Measurements from ENCODE around the gene MOB2. TPM values are rescaled to one million over a fixed set of nuclear protein-coding genes. Genes with fewer than 3 reads are reported as not detected.

The MOB2 gene
- total RNA-seq, 1 experiment from 2014 or later = 18.0 TPM

DNA sequence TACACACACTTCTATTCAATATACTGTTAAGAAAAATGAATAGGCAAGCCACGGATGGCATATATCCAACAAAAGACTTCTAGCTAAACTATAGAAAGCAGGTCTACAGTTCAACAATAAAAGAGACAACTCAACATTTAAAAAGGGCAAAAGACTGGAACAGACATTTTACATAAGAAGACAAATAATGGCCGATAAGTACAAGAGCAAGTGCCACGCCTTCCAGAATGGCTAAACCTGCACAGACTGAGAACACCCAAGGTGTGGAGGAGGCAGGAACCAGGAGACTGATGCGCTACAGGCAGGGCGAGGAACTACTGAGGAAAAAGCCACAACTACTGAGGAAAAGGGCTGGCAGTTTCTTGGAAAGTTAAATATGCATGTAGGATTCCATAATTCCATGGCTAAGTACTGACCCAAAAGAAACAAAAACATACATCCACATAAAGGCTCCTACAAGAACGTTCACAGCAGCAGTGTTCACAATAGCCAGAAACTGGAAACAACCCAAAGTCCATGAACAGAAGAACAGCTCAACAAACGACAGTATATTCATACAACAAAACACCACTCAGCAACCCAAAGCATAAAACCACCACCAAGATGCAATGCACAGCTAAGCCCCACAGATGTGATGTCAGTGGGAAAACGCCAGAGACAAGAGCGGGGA lies 9.6 kb upstream of the MOB2 start:
- DNase-seq (ENCODE audit: low read depth) = no peak
- in situ Hi-C loops (cut with HindIII; ENCODE audit: low pct_unique_long_range_greater_than_20kb, low sequenced_read_pairs) = no loop called here

DNA sequence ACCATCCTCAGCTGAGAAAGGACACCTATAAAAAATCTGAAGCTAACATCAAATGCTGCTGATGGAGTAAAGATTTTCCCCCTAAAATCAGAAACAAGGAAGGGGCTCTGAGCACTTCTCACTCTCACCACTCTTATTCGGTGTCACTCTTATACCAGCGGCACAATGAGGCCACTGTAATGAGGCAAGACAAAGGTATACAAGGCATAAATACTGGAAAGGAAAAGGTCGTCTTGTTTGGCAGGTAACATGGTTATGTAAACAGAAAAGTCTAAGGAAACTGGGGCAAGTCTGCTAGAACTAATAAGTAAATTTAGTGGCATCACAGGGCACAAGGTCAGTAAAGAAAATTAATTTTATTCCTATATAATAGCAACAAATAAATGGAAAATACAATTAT lies 8.1 kb upstream of the MOB2 start:
- in situ Hi-C loops (cut with HindIII; ENCODE audit: low pct_unique_long_range_greater_than_20kb, low sequenced_read_pairs) = no loop called here
- no peak for DNase-seq (ENCODE audit: low read depth)

DNA sequence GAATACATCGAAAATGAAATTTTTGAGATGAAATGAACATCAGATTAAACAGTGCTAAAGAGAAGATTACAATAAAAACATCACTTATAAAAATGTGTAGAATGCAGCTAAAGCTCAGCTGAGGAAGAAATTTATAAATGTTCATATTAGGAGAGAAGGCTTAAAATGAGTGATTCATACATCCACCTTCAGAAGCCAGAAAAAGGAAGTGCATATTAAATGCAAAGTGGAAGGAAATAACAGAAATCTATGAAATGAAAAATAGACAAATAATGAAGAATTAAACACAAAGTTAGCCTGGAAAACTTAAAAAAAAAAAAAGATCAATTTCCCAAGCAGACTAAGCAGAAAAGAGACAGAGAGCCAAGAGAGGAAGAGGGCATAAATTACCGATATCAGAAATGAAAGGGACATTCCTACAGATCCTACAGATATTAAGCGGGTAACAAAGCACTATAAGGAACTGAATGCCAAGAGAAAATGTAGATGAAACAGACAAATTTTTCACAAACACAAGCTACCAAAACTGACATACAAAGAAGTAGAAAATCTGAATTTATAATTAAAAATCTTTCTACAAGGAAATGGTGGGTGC lies 7.2 kb upstream of the MOB2 start:
- in situ Hi-C loops (cut with HindIII; ENCODE audit: low pct_unique_long_range_greater_than_20kb, low sequenced_read_pairs) = no loop called here
- DNase-seq (ENCODE audit: low read depth) = no peak

DNA sequence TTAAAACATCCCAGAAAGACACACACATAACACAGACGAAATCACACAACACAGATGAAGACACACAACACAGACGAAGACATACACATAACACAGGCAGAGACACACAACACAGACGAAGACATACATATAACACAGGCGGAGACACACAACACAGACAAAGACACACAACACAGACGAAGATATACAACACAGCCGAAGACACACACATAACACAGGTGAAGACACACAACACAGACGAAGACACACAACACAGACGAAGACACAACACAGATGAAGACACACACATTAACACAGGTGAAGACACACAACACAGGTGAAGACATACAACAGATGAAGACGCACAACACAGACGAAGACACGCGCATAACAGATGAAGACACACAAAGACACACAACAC lies 4.8 kb upstream of the MOB2 start:
- in situ Hi-C loops (cut with HindIII; ENCODE audit: low pct_unique_long_range_greater_than_20kb, low sequenced_read_pairs) = no loop called here
- DNase-seq (ENCODE audit: low read depth) = no peak

DNA sequence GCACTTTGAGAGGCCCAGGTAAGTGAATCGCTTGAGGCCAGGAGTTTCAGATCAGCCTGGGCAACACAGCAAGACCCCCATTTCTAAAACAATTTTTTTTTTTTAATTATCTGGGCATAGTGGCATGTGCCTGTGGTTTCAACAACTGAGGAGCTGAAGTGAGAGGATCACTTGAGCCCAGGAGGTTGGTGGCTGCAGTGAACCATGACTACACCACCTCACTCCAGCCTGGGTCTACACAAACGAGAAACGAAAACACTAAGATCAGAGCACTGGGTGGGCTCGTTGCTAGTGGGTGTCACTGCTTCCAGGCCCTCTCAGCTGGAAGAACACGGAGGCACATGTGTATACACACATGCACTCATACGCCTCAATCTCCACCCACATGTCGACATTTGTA lies 4.1 kb upstream of the MOB2 start:
- in situ Hi-C loops (cut with HindIII; ENCODE audit: low pct_unique_long_range_greater_than_20kb, low sequenced_read_pairs) = no loop called here
- DNase-seq (ENCODE audit: low read depth) = no peak

DNA sequence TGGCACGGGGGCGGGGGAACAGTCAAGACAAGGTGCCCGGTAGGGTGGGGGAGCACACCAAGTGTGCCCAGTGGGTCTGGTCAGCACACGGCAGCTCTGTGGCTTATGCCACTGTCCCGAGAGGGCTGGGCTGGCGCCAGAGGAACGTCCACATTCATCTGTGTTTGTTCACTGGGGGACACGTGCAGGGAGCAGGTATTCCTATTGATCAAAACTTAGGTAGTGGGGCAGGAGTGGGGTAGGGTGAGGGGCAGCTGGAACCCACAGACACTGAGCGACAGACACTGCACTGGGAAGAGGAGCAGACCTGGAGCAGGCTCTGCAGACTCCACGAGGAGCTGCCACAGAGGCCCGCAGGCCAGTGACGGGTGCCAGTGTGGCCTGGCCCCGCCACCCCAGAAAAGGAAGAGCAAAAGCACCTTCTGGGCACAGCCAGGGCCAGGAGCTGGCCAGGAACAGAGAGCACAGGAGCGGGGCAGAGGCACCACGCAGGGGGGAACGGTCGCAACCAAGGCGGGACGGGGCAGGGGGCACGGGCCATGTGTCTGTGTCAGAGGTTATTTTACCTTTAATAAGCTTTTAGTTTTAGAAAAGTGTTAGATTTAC lies 2.1 kb upstream of the MOB2 start:
- no peak for DNase-seq (ENCODE audit: low read depth)
- in situ Hi-C loops (cut with HindIII; ENCODE audit: low pct_unique_long_range_greater_than_20kb, low sequenced_read_pairs) = no loop called here

DNA sequence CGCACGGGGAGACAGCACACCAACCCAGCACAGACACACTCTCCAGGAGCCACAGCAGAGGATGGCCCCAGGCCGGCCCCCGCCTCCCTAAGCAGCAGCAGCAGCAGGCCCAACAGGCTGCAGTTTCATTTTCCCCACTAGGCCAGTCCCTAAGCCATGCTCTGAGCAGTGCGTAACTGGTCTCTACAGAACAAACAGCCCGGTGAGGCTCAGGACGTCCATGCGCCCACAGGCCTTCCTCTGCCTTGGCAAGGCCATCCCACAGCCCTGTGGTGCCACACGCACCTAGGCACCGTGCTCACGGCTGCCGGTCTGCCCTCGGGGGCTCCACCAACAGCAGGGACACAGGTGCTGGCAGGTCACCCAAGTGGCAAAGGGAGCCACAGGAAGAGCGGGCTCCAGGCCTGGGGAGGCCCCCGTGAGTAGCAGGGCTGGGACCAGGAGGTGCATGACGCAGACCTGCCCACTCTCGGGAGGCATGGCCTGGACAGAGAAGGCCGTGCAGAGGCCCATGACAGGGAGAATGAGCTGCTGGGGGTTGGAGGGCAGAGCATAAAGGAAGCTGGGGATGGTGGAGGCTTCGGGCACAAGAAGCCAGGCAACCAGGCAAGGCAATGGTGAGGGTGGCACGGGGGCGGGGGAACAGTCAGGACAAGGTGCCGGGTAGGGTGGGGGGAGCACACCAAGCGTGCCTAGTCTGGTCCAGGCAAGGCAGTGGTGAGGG lies 1.4 kb upstream of the MOB2 start:
- DNase-seq (ENCODE audit: low read depth) = no peak
- in situ Hi-C loops (cut with HindIII; ENCODE audit: low pct_unique_long_range_greater_than_20kb, low sequenced_read_pairs) = no loop called here

DNA sequence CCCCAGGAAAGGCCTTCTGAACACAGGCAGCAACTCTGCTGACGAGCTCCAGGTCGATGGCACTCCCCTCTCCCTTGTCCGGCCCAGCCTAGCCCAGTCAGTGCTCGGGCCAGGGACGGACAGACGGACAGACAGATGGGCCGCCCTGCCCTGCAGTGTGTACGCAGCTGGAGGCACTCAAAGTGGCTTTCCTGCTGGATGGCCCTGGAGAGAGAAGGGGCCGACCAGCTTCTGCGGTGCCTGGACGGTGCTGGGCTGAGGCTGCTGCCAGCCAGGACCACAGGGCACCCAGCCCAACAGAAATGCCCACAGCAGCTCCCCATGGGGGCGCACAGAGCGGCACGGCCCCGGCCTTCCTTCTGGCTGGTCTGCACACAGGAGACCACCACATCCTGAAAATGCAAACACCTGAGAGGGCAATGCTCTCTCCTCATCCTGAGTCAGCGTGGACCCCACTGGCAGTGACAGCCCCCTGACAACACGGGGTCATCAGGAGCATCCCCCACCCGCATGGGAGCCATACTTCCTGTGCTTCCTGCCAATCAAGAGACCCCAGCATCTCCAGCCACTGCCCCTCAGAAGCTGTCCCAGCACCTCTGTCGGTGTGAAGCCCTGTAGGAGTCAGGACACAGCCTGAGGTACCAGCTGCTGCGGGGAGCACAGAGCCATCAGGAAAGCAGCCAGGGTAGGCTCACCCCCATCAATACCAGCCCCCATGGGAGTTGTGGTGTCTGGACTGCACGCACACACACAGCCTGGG lies 692 bp upstream of the MOB2 start:
- no peak for DNase-seq (ENCODE audit: low read depth)
- in situ Hi-C loops (cut with HindIII; ENCODE audit: low pct_unique_long_range_greater_than_20kb, low sequenced_read_pairs) = no loop called here

DNA sequence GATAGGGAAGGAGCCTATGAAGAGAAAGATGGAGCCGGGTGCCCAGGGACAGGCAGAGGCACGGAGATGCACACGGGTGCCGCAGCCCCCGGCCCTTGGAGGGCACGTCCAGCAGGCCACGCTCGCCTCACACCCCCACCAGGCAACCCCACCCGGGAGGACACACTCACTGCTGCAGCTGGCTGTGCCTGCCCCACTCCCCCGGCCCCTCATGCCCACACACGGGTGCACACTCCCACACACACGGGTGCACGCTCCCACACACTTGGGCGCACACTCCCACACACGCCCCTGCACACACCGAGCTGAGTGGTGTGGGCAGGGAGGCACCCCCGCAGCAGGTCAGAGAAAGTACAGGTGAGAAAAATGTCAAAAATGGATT lies 1.1 kb downstream of the MOB2 start:
- no peak for DNase-seq (ENCODE audit: low read depth)
- in situ Hi-C loops (cut with HindIII; ENCODE audit: low pct_unique_long_range_greater_than_20kb, low sequenced_read_pairs) = no loop called here

DNA sequence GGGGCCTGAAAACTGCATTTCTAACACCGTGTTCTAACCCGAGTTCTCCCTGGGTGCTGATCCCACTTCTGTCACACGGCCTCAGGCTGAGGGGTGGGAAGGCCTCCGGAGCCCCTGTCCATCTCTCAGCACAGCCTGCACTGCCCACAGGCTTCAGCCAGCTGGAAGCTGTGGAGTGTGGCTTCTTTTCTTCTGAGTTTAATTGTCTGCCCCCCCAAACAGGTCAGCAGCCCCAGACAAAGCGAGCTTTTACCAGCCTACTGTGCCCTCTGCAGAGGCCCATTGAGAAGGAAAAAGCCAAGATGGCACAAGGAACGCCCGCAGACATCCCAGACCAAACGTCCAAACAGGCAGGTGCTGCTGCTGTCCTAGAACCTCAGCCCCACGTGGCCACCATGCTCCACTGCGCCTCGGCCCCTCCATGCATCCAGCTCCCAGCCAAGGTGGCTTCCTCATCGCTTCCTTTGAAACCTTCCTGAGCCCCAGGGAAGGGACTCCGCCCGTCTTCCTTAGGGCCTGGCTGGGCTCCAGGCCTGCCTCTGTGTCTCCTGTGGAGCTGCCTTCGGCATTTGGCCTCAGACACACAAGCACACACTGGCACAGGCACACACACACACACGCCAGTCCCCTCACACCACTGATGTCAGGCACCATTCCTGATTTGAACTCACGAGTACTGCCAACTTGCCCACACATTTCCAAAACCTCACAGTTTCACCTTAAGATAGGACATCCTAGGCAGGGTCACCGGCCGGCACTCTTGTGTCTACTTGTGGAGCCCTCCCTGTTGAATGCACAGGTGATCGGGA lies 1.7 kb downstream of the MOB2 start:
- in situ Hi-C loops (cut with HindIII; ENCODE audit: low pct_unique_long_range_greater_than_20kb, low sequenced_read_pairs) = no loop called here
- DNase-seq (ENCODE audit: low read depth) = no peak

DNA sequence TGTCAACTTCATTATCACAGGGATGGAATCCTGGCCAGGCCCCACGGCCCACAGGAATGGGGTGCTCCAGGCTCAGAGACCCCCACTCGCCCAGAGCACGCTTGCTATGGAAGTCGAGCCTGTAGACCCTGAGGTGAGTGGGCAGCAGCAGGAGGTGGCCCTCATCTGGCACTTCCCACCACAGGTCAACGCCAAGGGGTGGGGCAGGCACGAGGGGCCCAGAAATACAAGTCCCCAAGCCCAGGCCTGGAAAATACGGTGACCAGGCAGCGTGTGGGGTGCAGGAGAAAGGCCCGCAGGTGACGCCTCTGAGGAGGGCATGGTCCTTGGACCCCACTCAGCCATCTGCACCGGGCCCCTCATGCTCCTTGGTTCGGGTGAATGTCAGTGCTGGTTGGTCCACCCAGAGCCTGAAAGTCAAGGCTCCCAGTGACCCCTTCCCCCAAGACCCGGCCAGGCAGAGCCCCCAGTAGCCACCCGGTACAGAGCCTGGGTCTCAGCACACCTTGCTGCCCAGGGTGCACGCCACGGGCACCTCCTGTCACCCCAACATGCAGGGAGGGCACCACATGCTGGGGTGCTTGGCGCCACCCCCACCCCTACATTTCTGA lies 2.4 kb downstream of the MOB2 start:
- in situ Hi-C loops (cut with HindIII; ENCODE audit: low pct_unique_long_range_greater_than_20kb, low sequenced_read_pairs) = no loop called here
- no peak for DNase-seq (ENCODE audit: low read depth)

DNA sequence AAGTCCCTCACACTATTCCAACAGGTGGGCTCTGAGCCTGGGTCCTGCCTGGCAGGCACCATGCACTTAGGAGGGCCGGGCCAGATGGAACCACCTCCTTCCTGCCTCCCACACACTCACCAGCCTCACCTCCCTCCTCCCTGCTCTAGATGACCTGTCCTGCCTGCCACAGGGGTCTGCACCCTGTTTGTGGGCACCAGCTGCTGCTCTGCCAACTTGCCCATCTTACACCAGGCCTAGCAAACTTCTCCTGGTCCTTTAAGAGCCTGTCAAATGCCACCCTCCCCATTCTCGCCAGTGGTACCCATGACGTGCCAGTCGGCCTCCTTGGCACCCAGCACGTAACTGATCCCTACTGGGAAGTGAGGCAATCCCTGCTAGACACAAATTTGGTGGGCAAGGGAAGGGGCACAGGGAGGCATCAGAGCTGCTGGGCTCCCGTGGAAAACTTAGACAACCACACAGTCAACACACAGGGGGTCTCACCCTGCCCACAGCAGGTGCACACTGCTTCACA lies 3.1 kb downstream of the MOB2 start:
- in situ Hi-C loops (cut with HindIII; ENCODE audit: low pct_unique_long_range_greater_than_20kb, low sequenced_read_pairs) = no loop called here
- DNase-seq (ENCODE audit: low read depth) = no peak

DNA sequence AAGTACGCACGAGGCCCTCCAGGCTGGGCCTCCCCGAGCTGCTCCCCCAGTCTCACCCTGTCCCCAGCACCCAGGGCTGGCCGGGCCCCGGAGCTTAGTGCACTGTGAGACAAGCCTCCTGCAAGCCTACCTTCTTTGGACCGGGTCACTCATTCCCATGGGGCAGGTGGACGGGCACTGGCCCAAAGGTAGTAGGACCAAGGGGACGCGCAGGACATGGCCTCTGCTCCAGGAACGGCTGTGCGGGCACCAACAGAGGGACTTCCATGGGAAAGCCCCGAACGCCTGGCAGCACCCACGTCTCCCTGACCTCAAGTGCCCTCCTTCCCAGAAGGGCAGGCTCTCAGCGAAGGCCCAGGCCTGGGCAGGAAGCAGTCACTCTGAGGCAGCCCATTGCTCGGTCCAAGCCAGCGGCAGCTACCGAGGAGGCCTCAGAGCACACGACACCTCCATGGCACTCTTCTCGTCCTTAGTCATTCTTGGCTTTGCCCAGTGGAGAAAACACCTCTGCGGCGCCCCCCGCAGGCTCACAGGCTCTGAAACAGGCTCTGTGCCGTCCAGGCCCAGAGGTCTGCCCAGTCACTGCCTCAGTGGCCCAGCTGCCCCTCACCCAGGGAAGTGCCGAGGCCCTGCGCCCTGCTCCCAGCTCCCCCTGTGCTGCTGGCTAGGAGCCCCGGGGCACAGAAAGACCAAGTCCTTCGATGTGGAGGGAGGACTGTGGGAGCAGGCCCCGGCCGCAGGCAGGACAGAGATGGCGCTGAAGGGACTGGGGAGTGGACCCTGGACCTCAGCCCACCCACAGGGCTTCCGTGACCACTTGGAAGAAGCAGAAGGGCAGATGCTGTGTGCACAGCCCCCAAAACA lies 3.8 kb downstream of the MOB2 start:
- no peak for DNase-seq (ENCODE audit: low read depth)
- in situ Hi-C loops (cut with HindIII; ENCODE audit: low pct_unique_long_range_greater_than_20kb, low sequenced_read_pairs) = no loop called here

DNA sequence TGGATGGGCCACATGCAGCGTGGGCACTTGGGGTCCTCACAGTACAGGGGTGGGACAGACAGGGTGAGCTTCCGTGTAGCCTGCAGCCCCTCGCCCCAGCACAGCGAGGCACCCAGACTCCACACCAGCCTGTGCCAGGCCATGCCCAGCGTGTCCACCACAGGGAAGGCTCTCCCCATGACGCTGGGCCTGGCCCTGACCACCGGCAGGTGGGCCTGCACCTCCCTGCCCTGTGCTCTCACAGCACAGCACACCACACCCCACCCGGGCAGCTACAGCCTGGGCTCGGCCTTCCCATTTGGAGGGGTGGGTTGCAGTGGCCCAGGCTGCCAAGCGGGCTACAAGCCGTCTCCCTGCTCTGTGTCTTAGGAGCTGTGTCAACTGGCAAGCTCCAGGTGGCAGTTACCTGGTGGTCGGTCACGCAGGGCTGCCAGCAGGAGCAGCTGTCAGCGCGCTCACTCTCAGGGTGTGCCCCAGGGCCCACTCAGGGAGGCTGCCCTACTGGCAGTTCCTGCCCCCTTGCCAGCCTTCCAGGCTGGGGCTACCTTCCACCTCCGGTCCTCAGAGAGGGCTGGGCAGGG lies 4.6 kb downstream of the MOB2 start:
- no peak for DNase-seq (ENCODE audit: low read depth)
- in situ Hi-C loops (cut with HindIII; ENCODE audit: low pct_unique_long_range_greater_than_20kb, low sequenced_read_pairs) = no loop called here

DNA sequence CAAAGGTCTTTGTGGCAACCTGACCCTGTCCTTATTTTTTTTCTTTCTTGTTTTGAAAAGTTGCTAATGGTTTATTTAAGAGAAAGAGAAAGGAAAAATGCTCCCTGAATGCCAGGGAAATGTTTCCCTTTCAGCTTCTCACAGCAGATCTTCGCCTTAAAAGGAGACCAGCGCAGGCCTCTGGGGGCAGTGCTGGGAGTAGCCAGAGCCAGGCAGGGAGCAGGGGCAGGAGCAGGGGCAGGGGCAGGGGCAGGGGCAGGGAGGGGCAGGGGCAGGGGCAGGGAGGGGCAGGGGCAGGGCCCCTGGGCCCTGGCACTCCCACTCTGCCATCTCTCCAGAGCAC lies 5.1 kb downstream of the MOB2 start:
- no peak for DNase-seq (ENCODE audit: low read depth)
- in situ Hi-C loops (cut with HindIII; ENCODE audit: low pct_unique_long_range_greater_than_20kb, low sequenced_read_pairs) = no loop called here

All from Caki2 (cell line).